HEK293 (cell line): ENCODE data around the gene CDKN3.

Source experiments
- CTCF ChIA-PET: fragments of 350-600 bp; formaldehyde crosslinking; extraction: SDS; loops from one replicate; lab custom pipeline; 2021; ENCODE audit warnings: antibody characterized with exemption; lab: Yijun Ruan, JAX
- POLR2A ChIA-PET: fragments of 300-600 bp; formaldehyde crosslinking; extraction: SDS; loops from one replicate; lab custom pipeline; 2020; ENCODE audit warnings: antibody characterized with exemption, inconsistent platforms; lab: Yijun Ruan, JAX
- H3K27ac ChIP-seq: fragments of 200-500 bp; sonication (Bioruptor generic); 2 replicates; pipeline ENCODE4 v1.5.1; 2014; ENCODE audit warnings: low read depth, low read length, control low read depth, inconsistent platforms; ENCODE audit errors: extremely low read depth
- H3K36me3 ChIP-seq, 2 experiments: fragments of 200-500 bp in 1 of 2; sonication (Bioruptor generic) in 1 of 2; 1 replicate in 1 of 2; 2 replicates in 1 of 2; pipeline ENCODE4 v1.5.1; 2014 to 2017; ENCODE audit warnings: inconsistent platforms in 2 of 2, low read length in 2 of 2; ENCODE audit not compliant: control insufficient read depth in 2 of 2, insufficient read depth in 1 of 2
- H3K4me1 ChIP-seq: fragments of 200-500 bp; sonication (Bioruptor generic); 2 replicates; pipeline ENCODE4 v1.5.1; 2014; ENCODE audit warnings: mild to moderate bottlenecking, low read length, inconsistent platforms; ENCODE audit not compliant: control insufficient read depth, insufficient read depth
- H3K4me3 ChIP-seq: 2 replicates; pipeline ENCODE4 v1.5.1; 2011; ENCODE audit warnings: low read depth, mild to moderate bottlenecking, control low read depth, low read length, moderate library complexity
- H3K9me3 ChIP-seq: fragments of 200-500 bp; sonication (Bioruptor generic); 2 replicates; pipeline ENCODE4 v1.5.1; 2014; ENCODE audit warnings: low read depth, low read length, inconsistent platforms; ENCODE audit not compliant: control insufficient read depth, insufficient read depth
- BCL6B ChIP-seq: fragments of 450-650 bp; formaldehyde crosslinking; IDR thresholded peaks from 2 replicates; pipeline ENCODE4 v1.5.1; 2017; ENCODE audit warnings: missing biosample characterization, missing genetic modification characterization
- SETDB1 ChIP-seq: IDR thresholded peaks from one replicate; pipeline ENCODE4 v1.6.1; 2017; ENCODE audit warnings: mild to moderate bottlenecking, low read length, moderate library complexity, mixed read lengths; ENCODE audit not compliant: insufficient read length
- ZNF132 ChIP-seq: fragments of 450-650 bp; formaldehyde crosslinking; IDR thresholded peaks from 2 replicates; pipeline ENCODE4 v1.5.1; 2017; ENCODE audit warnings: missing biosample characterization, missing genetic modification characterization, borderline replicate concordance
- ZNF146 ChIP-seq: fragments of 450-650 bp; formaldehyde crosslinking; IDR thresholded peaks from 2 replicates; pipeline ENCODE4 v1.5.1; 2016; ENCODE audit warnings: missing biosample characterization, missing genetic modification characterization
- ZNF202 ChIP-seq: fragments of 450-650 bp; formaldehyde crosslinking; IDR thresholded peaks from 2 replicates; pipeline ENCODE4 v1.5.1; 2016; ENCODE audit warnings: missing biosample characterization, missing genetic modification characterization, borderline replicate concordance
- ZNF280D ChIP-seq: fragments of 450-650 bp; formaldehyde crosslinking; IDR thresholded peaks from 2 replicates; pipeline ENCODE4 v1.5.1; 2016; ENCODE audit warnings: missing biosample characterization, missing genetic modification characterization
- ZNF324 ChIP-seq: fragments of 450-650 bp; formaldehyde crosslinking; IDR thresholded peaks from 2 replicates; pipeline ENCODE4 v1.5.1; 2016; ENCODE audit warnings: missing biosample characterization, missing genetic modification characterization
- ZNF514 ChIP-seq: fragments of 450-650 bp; formaldehyde crosslinking; IDR thresholded peaks from 2 replicates; pipeline ENCODE4 v1.5.1; 2016; ENCODE audit warnings: missing biosample characterization, missing genetic modification characterization
- ZNF521 ChIP-seq: fragments of 450-650 bp; formaldehyde crosslinking; IDR thresholded peaks from 2 replicates; pipeline ENCODE4 v1.5.1; 2017; ENCODE audit warnings: missing biosample characterization, mild to moderate bottlenecking, missing genetic modification characterization
- ZNF548 ChIP-seq: fragments of 450-650 bp; formaldehyde crosslinking; IDR thresholded peaks from 2 replicates; pipeline ENCODE4 v1.5.1; 2016; ENCODE audit warnings: missing biosample characterization, missing genetic modification characterization
- ZNF585B ChIP-seq: fragments of 450-650 bp; formaldehyde crosslinking; IDR thresholded peaks from 2 replicates; pipeline ENCODE4 v1.5.1; 2016; ENCODE audit warnings: missing biosample characterization, missing genetic modification characterization
- ZNF621 ChIP-seq: fragments of 450-650 bp; formaldehyde crosslinking; IDR thresholded peaks from 2 replicates; pipeline ENCODE4 v1.5.1; 2017; ENCODE audit warnings: missing biosample characterization, missing genetic modification characterization
- ZNF843 ChIP-seq: fragments of 450-650 bp; formaldehyde crosslinking; IDR thresholded peaks from 2 replicates; pipeline ENCODE4 v1.5.1; 2016; ENCODE audit warnings: missing biosample characterization, missing genetic modification characterization

The CDKN3 gene

GRCh38 chr14:54353266-54353665 is 43.5 kb upstream of the CDKN3 start (continued):
- TF ChIP-seq ZNF280D (tag by site-specific recombination) (no peak), ZNF548 (tag by site-specific recombination) (no peak), ZNF324 (tag by site-specific recombination) (no peak), ZNF521 (tag by site-specific recombination) (no peak), ZNF202 (tag by site-specific recombination) (no peak), ZNF132 (tag by site-specific recombination) (no peak), ZNF514 (tag by site-specific recombination) (no peak)

- POLR2A ChIA-PET: no interaction called here
- no peaks in the 10 kb centered on the region for H3K9me3 ChIP-seq
These were observed 43.1 kb upstream of the CDKN3 start for GRCh38 chr14:54353694-54354093.

GRCh38 chr14:54354096-54354495 is 42.7 kb upstream of the CDKN3 start:
- POLR2A ChIA-PET: no interaction called here
- TF ChIP-seq BCL6B (tag by site-specific recombination): no peak
- peak; percentile 26 for TF ChIP-seq SETDB1
- no peak overlapping the region for H3K4me3 ChIP-seq
- no peaks in the 10 kb centered on the region; the same call in 1 of the 2 replicates for H3K4me1 ChIP-seq
- H3K27ac ChIP-seq: no peak overlapping the region
- CTCF ChIA-PET: no interaction called here
- no peaks in the 10 kb centered on the region for H3K9me3 ChIP-seq
- no peaks in the 10 kb centered on the region for H3K36me3 ChIP-seq

More at GRCh38 chr14:54353694-54354093, 43.1 kb upstream of the CDKN3 start:
- H3K36me3 ChIP-seq: no peaks in the 10 kb centered on the region
- H3K27ac ChIP-seq: no peak overlapping the region
- CTCF ChIA-PET: interaction anchor here (0.8 kb wide), 1 partner anchor 191 kb away, joined by 3 read pairs; no protein-coding TSS in a partner anchor
- no peak for TF ChIP-seq ZNF621 (tag by site-specific recombination)
- TF ChIP-seq ZNF843: no peak
- peak; percentile 43 for TF ChIP-seq SETDB1
- TF ChIP-seq ZNF585B: no peak
- H3K4me3 ChIP-seq: no peak overlapping the region
- no peaks in the 10 kb centered on the region; the same call in 1 of the 2 replicates for H3K4me1 ChIP-seq

- H3K4me1 ChIP-seq: no peaks in the 10 kb centered on the region; the same call in 1 of the 2 replicates
- no peaks in the 10 kb centered on the region for H3K9me3 ChIP-seq
- H3K27ac ChIP-seq: no peak overlapping the region
- no peaks in the 10 kb centered on the region for H3K36me3 ChIP-seq
- ChIA-PET POLR2A (no interaction called here), CTCF (no interaction called here)
- no peak overlapping the region for H3K4me3 ChIP-seq
- TF ChIP-seq ZNF146 (tag by site-specific recombination) (peak; percentile 50; the same call in 1 of the 2 replicates), ZNF280D (tag by site-specific recombination) (no peak)
- TF ChIP-seq, all 188 proteins: peak for 1
These were observed 41.7 kb upstream of the CDKN3 start for GRCh38 chr14:54354968-54355641.
